GM18520 (cell line): ENCODE measurements around the gene EPAS1.

Experiments used
- ATAC-seq: cut with Tn5 transposase; IDR thresholded peaks from one replicate; pipeline ENCODE4 v1.9.1; 2021; ENCODE audit not compliant: unreplicated experiment

The EPAS1 gene

GRCh38 chr2:46361920-46362666 lies 64.9 kb downstream of the EPAS1 start:
- no peak for ATAC-seq

- ATAC-seq, result no peak
These were observed 65.4 kb downstream of the EPAS1 start for GRCh38 chr2:46362667-46363012.

- no peak for ATAC-seq
These were observed 66.4 kb downstream of the EPAS1 start for GRCh38 chr2:46363535-46364170.

- ATAC-seq, result no peak
These were observed 67.7 kb downstream of the EPAS1 start for GRCh38 chr2:46364797-46365457.

- no peak for ATAC-seq
These were observed 68.9 kb downstream of the EPAS1 start for GRCh38 chr2:46365913-46366667.

GRCh38 chr2:46366668-46367052 lies 69.5 kb downstream of the EPAS1 start:
- no peak for ATAC-seq

GRCh38 chr2:46367286-46367685 lies 70.1 kb downstream of the EPAS1 start:
- ATAC-seq, result no peak

- no peak for ATAC-seq
These were observed 71.2 kb downstream of the EPAS1 start for GRCh38 chr2:46368401-46368800.

GRCh38 chr2:46369783-46370182 lies 72.6 kb downstream of the EPAS1 start:
- no peak for ATAC-seq

GRCh38 chr2:46371854-46372253 lies 74.6 kb downstream of the EPAS1 start:
- no peak for ATAC-seq

GRCh38 chr2:46372475-46372874 lies 75.3 kb downstream of the EPAS1 start:
- no peak for ATAC-seq

- ATAC-seq, result no peak
These were observed 76.0 kb downstream of the EPAS1 start for GRCh38 chr2:46373238-46373637.

- no peak for ATAC-seq
These were observed 78.4 kb downstream of the EPAS1 start for GRCh38 chr2:46375566-46376125.

- no peak for ATAC-seq
These were observed 79.4 kb downstream of the EPAS1 start for GRCh38 chr2:46376586-46376985.

- ATAC-seq, result no peak
These were observed 79.9 kb downstream of the EPAS1 start for GRCh38 chr2:46377101-46377581.

- ATAC-seq, result no peak
These were observed 80.7 kb downstream of the EPAS1 start for GRCh38 chr2:46377666-46378560.

- ATAC-seq, result no peak
These were observed 81.4 kb downstream of the EPAS1 start for GRCh38 chr2:46378616-46379015.

GRCh38 chr2:46379213-46380037 lies 82.2 kb downstream of the EPAS1 start:
- no peak for ATAC-seq
